ENCODE measurements around the gene SLC12A8.

The SLC12A8 gene

DNA sequence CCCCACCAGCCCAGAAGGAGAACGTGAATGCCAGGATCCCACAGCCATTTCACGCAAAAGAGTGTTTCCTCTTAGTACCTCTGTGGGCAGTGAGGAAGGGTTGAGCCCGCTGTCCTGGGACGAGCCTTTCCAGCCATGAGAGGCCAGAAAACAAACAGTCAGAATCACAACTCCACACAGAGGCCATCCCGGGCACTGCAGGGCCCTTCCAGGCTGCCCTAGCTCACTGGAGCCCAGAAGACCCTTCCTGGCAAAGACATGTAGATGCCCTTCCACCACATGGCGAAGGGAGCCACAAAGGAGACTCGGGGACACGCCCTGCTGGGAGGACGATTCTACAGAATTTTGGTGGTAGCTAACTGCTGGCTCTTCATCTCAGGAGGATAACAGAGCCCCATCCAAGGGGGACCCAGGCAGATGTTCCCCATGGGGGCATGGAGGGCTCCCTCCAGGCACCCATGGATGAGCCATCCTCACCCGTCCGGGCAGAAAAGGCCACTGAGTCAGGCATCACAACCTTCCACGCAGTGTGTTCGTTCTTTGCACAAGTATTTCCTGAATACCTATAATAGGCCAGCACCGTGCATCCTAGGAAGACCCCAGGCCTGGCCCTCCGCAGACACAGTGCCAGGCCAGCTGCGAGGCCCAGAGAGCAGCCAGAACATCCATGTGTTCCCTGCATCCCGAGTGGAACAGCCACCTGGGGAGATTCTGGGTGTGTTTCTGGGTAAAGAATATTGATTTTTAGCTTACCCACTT is 47.2 kb downstream of the SLC12A8 start:
- peak; percentile 87 for TF ChIP-seq CTCF (IDR thresholded peaks at IDR 0.05; ENCODE audit: low read depth, low read length)
- H3K4me3 ChIP-seq (ENCODE audit: low read depth, low read length) = no peak overlapping the region

DNA sequence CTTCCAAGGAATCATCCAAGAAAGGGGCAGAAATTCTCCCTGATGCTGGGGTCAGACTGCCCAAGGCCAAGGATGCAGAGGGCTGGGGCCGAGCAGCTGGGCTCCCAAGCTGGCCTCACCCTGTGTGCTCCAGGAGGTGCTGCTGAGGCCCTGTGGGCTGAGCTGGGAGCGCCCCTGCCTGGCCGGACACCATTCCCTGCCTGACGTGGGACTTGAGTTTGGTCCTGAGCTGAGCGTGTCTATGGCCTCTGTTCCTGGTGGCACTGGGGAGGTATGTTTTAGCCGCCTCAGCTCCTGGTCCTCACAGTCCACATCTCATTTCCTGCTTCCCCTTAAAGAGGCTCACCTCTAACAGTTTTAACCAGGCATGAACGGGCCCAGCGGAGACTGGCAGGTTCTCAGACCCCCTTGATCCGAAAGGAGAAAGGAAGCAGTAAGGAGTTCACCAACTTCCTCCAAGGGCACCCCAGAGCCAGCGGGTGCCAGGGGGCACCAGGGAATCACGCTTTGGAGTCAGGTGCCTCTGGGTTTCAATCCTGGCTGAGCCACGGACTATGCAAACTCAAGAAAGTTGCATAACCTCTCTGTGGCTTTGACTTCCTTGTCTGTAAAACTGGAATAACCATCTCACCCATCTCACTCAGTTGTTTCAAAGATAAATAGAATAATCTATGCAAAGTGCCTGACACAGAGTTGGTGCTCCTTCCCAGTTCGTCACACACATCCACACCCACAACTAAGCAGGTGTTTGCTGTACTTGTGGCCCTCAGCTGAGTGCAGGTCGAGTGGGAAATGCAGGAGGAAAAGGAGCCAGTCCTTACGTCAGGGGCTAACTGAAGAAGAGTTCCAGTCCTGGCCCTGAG is 48.6 kb downstream of the SLC12A8 start:
- no peak overlapping the region for H3K4me3 ChIP-seq (ENCODE audit: low read depth, low read length)
- no peak for TF ChIP-seq CTCF (IDR thresholded peaks at IDR 0.05; ENCODE audit: low read depth, low read length)

GRCh38 chr3:125161607-125162219 is 50.8 kb downstream of the SLC12A8 start:
- no peak for TF ChIP-seq CTCF (IDR thresholded peaks at IDR 0.05; ENCODE audit: low read depth, low read length)
- H3K4me3 ChIP-seq (ENCODE audit: low read depth, low read length) = no peak overlapping the region

GRCh38 chr3:125160606-125161371 is 51.8 kb downstream of the SLC12A8 start:
- H3K4me3 ChIP-seq (ENCODE audit: low read depth, low read length) = no peak overlapping the region
- TF ChIP-seq CTCF (IDR thresholded peaks at IDR 0.05; ENCODE audit: low read depth, low read length) = no peak

GRCh38 chr3:125157183-125157582 is 55.4 kb downstream of the SLC12A8 start:
- no peak for TF ChIP-seq CTCF (IDR thresholded peaks at IDR 0.05; ENCODE audit: low read depth, low read length)
- no peak overlapping the region for H3K4me3 ChIP-seq (ENCODE audit: low read depth, low read length)

- no peak for TF ChIP-seq CTCF (IDR thresholded peaks at IDR 0.05; ENCODE audit: low read depth, low read length)
- no peak overlapping the region for H3K4me3 ChIP-seq (ENCODE audit: low read depth, low read length)
Measured at GRCh38 chr3:125156456-125156855, 56.1 kb downstream of the SLC12A8 start.

Measured in WI38 (cell line).